Pons (tissue), 1 donor: ENCODE measurements around the gene ADAP1.
A peak's percentile ranks its signal among the peaks of the same experiment; 100 is the strongest.
"Not testable (repeated sequence)": the region's sequence is repeated elsewhere in the genome, so short reads cannot be mapped to it uniquely, and the experiment has no call there.

ENCODE experiments used
- DNase-seq: peaks from one replicate; pipeline ENCODE4 v3.0.0-alpha.2; 2016; ENCODE audit warnings: low spot score

Gene ADAP1

DNA sequence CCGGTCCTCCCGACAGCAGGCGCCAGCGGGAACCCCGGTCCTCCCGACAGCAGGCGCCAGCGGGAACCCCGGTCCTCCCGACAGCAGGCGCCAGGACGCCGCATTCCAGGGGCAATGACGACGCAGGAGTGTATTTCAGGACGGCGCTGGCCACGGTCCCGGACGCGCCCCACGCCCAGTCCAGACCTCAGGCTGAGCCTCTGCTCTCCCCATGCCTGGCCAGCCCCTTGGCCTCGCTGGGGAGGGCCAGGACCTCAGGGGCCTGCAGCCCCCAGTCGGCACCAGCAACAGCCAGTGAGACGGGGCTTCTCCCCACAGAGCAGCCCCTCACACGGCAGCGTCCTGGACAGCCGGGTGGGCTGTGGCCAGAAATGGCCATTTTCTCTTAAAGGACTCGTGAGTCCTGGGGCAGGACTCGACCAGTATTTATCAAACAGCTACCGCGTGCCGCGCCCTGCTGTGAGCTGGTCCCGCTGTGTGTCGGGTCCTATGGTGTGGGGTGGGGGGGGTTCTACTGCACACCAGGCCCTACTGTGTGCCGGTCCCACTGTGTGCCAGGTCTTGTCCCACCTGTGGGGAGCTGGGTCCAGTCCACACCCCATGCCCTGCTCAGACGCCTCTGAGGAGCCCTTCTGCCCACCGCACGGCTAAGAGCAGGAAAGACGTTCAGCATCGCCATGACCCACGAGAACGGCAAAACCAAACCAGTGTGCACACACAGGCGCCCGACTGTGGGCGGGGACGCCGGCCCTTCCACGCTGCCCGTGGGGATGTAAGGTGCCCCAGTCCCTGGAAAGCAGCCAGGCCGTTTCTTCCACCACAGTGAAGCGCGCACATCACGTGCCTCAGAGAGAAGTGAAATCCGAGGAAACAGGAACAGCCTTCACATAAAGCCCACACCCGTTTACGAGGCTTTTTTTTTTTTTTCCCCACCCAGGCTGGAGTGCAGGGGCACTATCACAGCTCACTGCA is 44.8 kb downstream of the ADAP1 start:
- DNase-seq = peak; percentile 75

DNA sequence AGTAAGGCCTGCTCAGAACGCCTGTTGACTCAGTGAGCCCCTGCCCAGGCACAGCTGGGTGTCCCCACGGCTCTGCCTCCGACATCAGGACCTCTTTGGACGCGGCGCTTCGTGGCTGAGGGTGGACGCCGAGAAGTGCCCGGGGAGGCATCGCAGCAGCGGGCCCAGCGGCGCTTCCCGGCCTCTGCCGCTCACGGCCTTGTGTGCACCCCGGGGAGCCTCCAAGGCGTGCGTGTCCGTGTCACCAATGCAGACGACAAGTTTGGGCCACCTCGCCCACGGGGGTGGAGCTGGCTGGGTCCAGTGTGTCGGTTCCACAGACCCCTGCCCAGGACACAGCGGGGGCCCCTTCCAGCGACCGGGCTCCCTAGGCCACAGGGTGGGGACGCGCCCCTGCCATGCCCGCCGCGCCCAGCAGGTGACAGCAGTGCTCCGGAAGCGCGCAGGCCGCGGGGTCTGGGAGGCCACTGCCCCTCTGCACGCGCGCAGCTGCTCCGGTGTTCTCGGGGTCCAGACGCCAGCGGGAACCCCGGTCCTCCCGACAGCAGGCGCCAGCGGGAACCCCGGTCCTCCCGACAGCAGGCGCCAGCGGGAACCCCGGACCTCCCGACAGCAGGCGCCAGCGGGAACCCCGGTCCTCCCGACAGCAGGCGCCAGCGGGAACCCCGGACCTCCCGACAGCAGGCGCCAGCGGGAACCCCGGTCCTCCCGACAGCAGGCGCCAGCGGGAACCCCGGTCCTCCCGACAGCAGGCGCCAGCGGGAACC is 45.7 kb downstream of the ADAP1 start:
- DNase-seq = not testable (repeated sequence)

DNA sequence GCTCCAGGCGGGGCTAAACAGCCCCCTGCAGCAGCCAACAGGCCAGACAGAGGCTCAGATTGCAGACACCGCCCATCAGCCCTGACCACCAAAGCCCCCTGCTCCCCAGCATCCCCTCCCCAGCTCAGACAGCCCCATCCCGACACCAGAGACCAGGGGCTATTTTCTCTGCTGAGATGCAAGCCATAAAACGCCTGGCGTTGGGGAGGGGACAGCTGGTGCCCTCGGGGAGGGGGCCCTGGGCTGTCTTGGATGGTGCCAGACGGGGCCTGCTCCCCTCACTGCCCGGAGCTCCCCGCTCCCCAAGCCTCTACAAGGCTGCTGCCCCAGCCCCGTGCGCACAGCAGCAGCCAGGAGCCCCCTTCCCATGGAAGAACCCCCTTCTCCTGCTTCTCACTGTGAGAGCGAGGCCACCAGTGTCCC is 46.3 kb downstream of the ADAP1 start:
- DNase-seq = no peak

DNA sequence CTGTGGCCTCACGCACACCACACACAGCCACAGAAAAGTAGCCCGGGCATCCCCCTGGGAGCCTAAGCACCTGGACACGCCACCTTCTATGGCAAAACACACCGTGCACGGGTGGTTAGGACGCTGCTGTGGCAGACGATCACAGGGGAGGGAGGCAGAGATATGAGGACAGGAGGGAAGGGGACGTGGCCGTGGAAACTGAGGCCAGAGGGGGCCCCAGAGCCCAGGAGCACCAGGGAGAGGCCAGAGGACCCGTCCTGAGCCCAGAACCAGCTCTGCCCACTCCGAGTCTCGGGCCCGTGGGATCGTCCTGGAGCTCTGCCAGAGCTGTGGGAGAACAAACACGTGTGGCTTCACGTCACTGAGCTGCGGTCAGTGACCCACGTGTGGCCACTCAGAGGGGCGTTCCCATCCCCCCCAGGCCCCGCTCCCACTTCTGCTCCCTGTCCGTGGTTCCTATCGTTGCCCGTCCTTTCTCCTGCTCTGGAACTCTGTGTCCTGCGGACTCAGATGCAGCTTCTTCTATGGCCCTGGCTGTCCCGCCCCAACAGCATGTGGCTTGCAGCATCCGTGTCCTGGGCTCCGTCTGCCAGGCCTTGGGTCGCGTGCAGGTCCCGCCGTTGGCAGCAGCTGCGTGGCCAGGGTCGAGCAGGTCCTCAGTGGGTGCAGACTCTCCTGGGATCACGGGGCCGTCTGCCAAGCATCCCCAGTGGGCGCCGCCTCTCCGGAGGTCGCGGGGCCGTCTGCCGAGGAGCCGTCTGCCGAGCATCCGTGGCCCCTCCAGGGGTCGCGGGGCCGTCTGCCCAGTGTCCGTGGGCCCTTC is 47.1 kb downstream of the ADAP1 start:
- DNase-seq = no peak

DNA sequence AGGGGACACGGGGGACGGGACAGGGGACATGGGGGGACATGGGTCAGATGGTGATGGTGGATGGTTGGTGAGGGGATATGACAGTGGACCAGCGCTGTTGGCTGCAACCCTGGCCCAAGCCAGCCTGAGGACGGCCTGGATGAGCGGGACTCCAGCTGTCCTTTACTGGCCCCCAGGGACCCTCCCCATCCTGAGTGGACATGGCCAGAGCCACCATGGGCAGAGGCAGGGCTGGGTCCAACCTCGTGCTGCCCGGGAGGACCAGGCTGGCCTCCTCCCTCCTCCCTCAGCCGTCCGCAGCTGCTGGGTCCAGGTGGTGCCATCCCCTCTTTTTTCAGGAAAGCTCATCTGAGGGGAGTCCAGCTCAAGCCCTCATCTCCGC is 47.7 kb downstream of the ADAP1 start:
- DNase-seq = no peak

DNA sequence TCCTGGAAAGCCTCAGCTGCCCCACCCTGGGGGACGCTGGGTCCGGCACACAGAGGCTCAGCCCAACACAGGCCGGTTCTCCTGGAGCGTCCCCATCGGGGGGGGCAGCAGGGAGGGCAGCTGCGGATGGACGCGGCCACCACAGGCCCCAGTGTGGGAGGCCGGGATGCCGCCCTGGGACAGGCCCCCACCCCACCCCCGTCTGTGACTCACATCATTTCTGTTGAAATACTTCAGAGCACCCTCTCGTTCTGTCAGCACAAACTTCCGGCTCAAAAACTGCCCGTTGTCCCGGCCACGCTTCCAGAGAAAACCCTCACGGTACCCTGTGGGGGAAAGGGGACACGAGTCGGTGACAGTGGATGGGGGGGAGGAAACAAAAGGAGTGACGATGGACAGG is 49.6 kb downstream of the ADAP1 start:
- DNase-seq = no peak

DNA sequence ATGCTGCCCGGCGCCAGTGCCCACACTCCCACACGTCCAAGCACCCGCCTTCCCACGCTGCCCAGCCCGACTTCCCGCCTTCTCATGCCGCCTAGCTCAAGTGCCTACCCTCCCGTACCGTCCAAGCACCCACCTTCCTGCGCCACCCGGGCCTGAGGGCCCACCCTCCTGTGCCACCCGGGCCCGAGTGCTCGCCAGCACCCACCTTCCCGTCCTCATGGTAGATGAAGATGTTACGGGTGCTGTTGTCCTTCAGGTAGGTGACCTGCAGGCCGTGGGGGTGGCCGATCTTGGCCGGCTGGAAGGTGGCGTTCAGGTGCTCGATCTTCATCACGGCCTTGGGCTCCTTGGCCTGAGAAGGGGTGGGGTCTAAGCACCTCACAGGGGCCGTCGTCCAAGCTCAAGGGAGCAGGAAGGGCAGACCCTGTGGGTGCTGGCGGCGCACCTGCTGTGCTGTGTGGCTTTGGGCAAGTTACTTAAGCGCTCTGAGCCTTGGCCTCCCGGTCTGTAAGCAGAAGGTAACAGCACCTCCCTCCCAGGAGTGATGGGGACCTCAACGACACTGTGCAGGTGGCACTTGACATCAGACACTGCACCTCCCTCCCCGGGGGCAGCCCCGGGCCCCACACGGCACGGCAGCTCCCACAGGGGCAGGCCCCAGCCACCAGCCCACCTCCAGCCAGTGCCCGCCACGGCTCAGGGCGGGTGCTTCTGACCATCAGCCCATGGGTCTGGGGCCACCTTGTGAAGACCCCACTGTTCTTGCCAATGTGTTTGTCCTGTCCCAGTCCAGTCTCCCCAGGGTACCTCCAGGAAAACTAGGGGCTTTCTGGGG is 50.3 kb downstream of the ADAP1 start:
- no peak for DNase-seq

DNA sequence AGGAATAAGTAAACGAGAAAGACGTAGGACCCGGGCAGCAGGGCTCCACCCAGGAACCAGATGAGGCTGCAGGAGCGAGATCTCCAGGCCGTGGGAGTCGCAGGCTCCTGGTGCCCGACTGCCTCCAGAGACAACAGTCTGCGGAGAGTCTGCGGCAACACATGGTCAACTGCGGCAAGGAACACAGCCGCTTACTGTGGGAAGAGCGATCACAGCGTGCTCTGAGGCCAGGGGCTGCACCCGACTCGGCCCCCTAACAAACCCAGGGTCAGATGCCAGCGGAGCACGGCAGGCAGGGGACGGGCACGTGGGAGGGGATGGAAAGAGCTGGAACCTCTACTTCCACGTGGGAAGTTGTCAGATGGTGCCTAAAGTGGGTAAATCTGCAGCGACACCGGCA is 51.5 kb downstream of the ADAP1 start:
- no peak for DNase-seq

DNA sequence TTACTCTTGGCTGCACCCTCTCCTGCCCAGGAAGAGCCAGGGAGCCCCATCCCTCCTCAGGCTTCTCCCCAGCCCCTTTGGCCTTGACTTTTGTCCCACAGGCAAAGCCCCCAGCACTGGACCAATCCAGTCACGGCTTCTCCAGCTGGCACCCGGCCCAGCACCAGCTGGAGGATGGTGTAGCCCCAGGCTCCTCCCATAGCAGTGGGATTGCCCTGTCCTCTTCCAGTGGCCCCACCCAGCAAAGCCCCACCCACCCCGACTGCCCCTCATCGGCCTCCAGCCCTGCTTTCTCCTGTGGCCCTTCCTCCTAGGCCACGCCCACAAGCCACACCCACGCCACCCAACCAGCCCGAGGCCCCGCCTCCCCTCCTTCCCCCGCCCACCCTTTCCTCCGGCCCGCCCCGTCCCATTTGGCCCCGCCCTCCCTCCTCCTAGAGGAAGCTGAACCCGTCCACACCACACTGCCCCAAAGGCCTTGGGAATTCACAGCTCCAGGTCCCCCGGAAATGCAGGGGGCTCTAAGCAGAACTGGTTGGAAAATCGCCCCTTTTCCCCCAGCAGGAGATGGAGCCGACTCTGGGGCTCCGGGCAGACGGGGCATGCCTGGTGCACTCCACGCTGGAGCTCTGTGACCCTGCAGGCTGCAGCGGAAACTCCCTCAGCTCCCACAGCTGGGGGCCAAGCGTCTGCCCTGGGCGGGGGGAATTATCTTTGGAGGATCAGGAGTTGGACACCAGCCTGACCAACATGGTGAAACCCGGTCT is 52.9 kb downstream of the ADAP1 start:
- DNase-seq = peak; percentile 83

DNA sequence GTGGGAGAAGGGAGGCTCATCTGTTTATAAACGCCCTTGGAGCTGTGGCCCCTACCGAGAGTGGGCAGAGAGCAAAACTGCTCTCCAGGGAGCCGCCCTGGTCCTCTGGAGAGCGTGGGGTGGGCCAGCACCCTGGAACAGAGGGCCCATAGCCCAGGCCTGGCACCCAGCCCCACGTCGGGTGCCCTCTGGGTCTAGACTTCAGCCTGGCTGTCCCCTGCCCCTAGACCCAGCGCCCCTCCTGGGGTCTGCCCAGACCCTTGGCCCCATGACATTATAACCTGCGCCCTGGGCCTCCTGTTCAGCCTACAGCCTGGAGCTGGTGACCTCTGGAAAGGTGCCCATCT is 53.5 kb downstream of the ADAP1 start:
- no peak for DNase-seq

DNA sequence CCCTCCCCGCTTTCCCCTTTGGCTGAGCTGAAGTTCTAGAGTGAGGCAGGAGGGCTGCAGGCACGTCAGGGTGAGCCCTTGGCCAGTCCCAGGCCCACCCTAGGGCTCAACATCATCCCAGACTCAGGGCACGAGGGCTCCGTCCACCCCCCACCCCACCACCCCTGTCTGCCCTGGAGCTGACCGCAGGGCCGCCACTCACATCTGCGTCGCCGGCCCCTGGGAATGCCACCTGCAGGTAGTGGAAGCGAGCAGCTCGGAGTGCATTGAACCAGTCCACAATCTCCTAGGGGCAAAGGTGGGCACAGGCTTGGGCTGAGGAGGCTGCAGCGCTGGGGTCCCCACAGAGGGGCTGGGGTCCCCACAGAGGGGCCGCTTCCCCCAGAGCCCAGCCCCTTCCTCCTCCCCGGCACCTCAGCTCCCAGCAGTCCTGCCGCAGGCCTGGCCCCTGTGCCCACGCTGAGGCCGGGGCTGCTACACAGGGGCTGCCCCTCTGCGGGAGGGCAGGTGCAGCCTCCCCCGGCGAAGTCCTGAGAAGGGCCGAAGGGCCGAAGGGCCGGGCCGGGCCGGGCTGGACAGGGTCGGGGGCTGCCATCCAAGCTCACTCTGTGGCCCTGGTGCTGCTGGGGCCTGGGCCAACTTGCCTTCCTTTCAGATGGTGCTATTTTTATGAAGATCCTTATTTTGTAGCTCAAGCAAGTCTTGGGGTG is 54.0 kb downstream of the ADAP1 start:
- no peak for DNase-seq

DNA sequence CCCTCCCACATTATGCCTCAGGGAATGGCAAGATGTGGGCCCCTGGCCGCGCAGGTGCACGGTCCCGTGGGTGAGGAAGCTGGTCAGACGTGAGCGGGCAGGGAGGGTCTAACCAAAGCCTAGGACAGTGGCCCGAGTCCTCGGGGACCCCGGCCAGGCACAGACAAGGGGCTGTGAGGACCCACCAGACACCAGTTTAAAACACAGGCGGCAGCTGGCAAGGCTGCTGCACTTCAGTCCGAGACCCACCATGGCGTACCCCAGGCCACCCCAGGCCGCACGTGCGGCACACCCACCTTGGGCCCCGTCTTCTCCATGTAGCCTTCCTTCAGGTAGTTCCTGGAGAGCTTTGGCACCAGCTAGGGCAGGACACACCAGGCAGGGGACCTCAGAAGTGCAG is 54.7 kb downstream of the ADAP1 start:
- no peak for DNase-seq

DNA sequence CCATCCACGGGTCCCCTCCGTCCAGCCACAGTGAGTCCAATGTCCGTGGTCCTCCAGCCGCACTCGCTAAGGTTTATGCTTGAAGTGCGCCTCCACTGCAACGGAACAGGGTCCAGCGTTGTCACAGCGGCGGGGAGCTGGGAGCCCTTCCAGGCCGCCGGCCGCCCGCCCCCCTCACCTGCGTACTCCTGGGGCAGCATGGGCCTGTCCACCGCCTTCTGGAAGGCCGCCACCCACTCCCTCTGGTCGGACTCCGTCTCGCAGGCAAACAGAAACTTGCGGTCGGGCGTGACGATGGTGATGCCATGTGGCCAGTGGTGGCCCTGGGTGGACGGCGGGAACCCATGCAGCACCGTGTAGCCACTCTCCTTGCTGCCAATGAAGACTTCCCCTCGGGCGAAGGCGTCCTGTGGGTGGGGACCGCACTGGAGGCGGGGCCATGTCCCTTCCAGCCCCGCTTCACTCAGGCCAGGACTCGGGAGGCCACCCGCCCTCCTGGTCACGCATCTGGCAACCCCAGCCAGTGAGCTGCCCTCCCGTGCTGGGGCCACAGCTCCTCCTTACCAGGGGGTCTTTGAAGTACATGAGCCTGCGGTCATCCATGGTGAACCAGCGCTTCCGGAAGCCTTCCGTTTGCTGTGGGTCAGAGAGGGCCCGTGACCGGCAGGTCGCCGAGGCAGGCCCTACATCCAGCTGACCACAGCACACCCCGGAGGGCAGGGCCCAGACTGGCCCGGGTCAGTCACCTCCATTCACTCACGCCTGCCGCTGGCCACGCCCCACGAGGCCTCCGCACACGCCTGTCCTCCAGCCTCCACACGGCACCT is 55.4 kb downstream of the ADAP1 start:
- no peak for DNase-seq

DNA sequence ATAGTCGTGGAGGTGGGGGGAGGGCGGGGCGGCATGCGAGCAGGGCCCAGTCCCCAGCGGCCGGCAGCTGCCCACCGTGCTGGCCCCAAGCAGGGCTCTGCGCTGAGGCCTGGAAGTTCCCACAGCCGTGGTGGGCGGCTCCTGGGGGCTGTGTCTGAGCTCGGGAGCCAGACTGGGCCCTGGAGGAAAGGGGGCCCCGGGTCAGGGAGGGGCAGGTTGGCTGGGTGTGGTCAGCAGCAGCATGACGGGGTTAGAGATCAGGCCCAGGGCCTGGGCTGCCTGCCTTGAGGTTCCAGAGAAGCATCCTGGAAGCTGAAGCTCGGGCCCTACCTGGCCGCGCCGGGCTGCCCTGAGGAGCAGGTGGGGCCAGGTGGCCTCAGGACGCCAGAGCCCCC is 56.0 kb downstream of the ADAP1 start:
- no peak for DNase-seq

DNA sequence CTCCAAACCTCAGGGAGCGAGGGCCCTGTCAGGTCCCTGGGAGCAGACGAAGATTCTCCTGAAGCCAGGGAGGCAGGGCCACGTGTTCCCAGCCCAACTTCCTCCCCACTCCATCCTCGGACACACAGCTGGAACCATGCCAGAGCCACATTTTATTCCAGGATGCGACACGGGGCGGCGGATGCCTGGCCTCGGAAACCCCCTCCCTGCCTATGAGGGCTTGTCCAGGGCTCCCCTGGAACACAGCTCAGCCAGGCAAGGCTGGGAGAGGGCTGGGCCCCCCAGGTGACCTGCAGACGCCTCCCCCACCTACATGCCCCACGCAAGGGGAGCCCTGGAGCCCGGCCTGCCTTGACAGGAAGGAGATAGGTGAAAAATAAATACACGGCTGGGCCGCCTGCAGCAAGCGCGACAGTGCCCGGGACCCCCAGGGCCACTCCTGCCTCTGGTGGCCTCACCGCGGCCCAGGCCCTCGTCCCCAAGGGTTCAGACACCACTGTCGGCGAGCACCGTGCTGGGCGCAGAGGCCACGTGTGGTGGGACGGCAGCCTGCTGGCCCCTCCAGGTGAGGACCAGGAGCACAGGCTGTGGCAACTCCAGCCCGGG is 56.6 kb downstream of the ADAP1 start:
- no peak for DNase-seq

DNA sequence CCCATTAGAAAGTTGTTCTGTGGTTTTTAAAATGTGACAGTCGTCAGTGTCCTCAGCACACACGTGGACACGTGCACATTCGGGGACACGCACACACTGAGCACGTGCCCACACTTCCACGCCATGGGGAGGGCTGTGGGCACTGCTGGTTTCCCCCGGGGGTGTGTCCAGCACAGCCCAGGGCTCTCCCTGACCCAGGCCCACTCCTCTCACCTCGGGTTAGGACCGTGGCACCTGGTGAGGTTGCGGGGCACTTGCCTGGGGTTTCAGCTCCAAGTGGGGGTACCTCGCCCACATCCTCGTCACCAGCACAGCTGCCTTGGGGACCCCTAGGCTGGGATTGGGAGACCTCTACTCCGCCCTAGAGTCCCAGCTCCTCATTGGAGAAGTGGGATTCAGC is 57.4 kb downstream of the ADAP1 start:
- DNase-seq = no peak

DNA sequence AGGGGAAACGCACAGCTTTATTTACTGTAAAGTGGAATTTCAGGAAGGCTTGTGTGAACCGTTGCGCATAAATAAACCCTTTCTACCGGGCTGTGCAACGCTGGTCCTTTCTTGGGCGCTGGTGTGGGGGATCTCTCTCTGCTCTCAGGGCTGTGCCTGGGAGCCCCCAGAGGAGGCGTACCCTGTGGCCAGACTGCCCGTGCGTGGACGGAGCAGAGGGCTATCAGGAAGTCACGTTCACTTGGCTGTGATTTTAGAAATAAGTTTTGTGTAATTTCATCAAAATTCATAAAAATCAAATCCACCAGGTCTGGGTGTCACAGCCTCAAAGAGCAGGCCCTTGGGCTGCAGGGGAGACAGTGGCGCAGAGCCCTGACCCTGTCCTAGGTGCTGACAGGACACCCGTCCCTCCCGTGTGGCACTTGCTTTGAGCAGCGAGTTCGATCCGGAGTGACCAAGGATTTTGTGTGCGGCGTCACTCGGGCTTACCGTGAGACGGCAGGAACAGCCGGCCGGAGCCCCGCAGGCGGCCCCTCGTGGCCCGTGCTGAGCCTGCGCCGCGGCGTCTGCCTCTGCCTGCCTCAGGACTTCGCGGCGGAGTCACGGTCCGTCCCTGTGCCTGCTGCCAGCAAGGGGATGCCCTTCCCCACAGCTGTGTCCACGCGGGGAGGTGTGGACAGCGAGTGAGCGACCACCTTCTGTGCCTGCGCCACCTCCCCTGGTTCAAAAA is 58.0 kb downstream of the ADAP1 start:
- DNase-seq = no peak

DNA sequence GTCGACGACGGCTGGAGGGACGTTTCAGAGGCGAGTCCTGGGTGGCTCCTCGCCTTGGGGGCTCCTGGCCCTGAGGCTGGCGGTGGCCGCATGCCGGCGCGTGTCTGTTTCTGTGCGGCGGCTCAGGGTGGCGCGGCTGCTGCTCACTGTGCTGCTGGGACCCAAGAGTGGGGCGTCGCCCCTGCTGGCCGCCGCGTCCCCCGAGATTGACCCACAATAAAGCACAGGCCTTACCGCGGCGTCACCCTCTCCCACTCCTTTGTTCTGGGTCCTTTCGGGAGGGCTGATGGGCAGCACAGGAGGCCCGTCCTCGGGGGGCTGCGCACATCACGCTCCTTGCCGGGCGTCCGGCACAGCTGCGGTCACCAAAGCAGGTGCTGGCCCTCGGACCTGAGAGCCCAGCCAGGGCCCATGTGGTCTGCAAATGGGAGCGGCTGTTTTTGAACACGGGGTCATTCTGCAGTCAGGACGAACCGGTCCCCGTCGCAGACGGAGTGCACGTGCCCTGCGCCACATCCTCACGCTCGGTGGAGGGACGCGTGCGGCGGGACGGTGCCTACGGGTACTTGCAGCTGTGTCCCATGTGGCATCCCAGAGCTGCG is 58.9 kb downstream of the ADAP1 start:
- DNase-seq = no peak
